Muscle layer of duodenum (tissue), 2 donors: Measurements from ENCODE around the gene TRA2A.

Source experiments
- H3K27ac ChIP-seq: one replicate; pipeline ENCODE4 v1.7.0; 2013; ENCODE audit warnings: mild to moderate bottlenecking, low read length
- H3K27me3 ChIP-seq: one replicate; pipeline ENCODE4 v1.7.0; 2013; ENCODE audit warnings: low read depth, mild to moderate bottlenecking, control low read depth, low read length
- H3K36me3 ChIP-seq, 2 donors: one replicate each; pipeline ENCODE4 v1.7.0; 2013; ENCODE audit warnings: low read length in 2 of 2, control low read depth in 1 of 2, mild to moderate bottlenecking in 1 of 2; ENCODE audit not compliant: insufficient read depth in 2 of 2, control insufficient read depth in 1 of 2
- H3K4me1 ChIP-seq, 2 donors: one replicate each; pipeline ENCODE4 v1.7.0; 2013; ENCODE audit warnings: low read length in 2 of 2, mild to moderate bottlenecking in 2 of 2, control low read depth in 1 of 2, moderate library complexity in 1 of 2; ENCODE audit not compliant: insufficient read depth in 2 of 2, control insufficient read depth in 1 of 2
- H3K4me3 ChIP-seq, 2 donors: one replicate each; pipeline ENCODE4 v1.7.0; 2013; ENCODE audit warnings: low read length in 2 of 2, low read depth in 1 of 2, mild to moderate bottlenecking in 1 of 2
- H3K9me3 ChIP-seq, 2 donors: one replicate each; pipeline ENCODE4 v1.7.0; 2013; ENCODE audit warnings: low read length in 2 of 2, control low read depth in 1 of 2, mild to moderate bottlenecking in 1 of 2; ENCODE audit not compliant: control insufficient read depth in 1 of 2
- donor health status: healthy.

Gene TRA2A

GRCh38 chr7:23469150-23469960, 62.4 kb downstream of the TRA2A start:
- H3K4me3 ChIP-seq, result peak overlapping the region in 1 of 2 donors; percentile 63

GRCh38 chr7:23468526-23469149, 63.1 kb downstream of the TRA2A start:
- H3K36me3 ChIP-seq, result no peaks in the 10 kb centered on the region
- H3K4me3 ChIP-seq, result peak overlapping the region; percentile 30 to 63
- H3K27ac ChIP-seq, result no peak overlapping the region
- peaks cover 3 to 41% of the 10 kb centered on the region in 2 donors for H3K4me1 ChIP-seq
- H3K27me3 ChIP-seq, result peaks cover 71% of the 10 kb centered on the region
- no peaks in the 10 kb centered on the region for H3K9me3 ChIP-seq

More at GRCh38 chr7:23469150-23469960, 62.4 kb downstream of the TRA2A start:
- Histone ChIP-seq H3K4me1 (peaks cover 3 to 49% of the 10 kb centered on the region in 2 donors), H3K27me3 (peaks cover 78% of the 10 kb centered on the region), H3K36me3 (no peaks in the 10 kb centered on the region), H3K9me3 (no peaks in the 10 kb centered on the region), H3K27ac (no peak overlapping the region)

- Histone ChIP-seq H3K4me3 (peak overlapping the region; percentile 30 to 63), H3K36me3 (no peaks in the 10 kb centered on the region), H3K27ac (no peak overlapping the region), H3K27me3 (peaks cover 64% of the 10 kb centered on the region), H3K9me3 (no peaks in the 10 kb centered on the region), H3K4me1 (peaks cover 3 to 41% of the 10 kb centered on the region in 2 donors)
These were observed 63.8 kb downstream of the TRA2A start for GRCh38 chr7:23467806-23468525.

GRCh38 chr7:23467291-23467805, 64.4 kb downstream of the TRA2A start:
- H3K4me1 ChIP-seq, result peaks cover 3 to 41% of the 10 kb centered on the region in 2 donors
- no peaks in the 10 kb centered on the region for H3K36me3 ChIP-seq
- no peaks in the 10 kb centered on the region for H3K9me3 ChIP-seq
- H3K4me3 ChIP-seq, result peak overlapping the region; percentile 30 to 63
- H3K27me3 ChIP-seq, result peaks cover 59% of the 10 kb centered on the region
- H3K27ac ChIP-seq, result no peak overlapping the region

GRCh38 chr7:23462846-23463245, 68.9 kb downstream of the TRA2A start:
- Histone ChIP-seq H3K27ac (no peak overlapping the region), H3K36me3 (no peaks in the 10 kb centered on the region), H3K9me3 (no peaks in the 10 kb centered on the region), H3K4me1 (peaks cover 0 to 6% of the 10 kb centered on the region in 2 donors), H3K4me3 (no peak overlapping the region), H3K27me3 (peaks cover 17% of the 10 kb centered on the region)

- H3K27me3 ChIP-seq, result no peaks in the 10 kb centered on the region
- no peaks in the 10 kb centered on the region for H3K9me3 ChIP-seq
- H3K36me3 ChIP-seq, result no peaks in the 10 kb centered on the region
- no peaks in the 10 kb centered on the region for H3K4me1 ChIP-seq
- no peak overlapping the region for H3K27ac ChIP-seq
- H3K4me3 ChIP-seq, result no peak overlapping the region
These were observed 73.7 kb downstream of the TRA2A start for GRCh38 chr7:23458044-23458443.

- Histone ChIP-seq H3K4me3 (no peak overlapping the region), H3K27ac (no peak overlapping the region), H3K9me3 (no peaks in the 10 kb centered on the region), H3K4me1 (no peaks in the 10 kb centered on the region), H3K36me3 (no peaks in the 10 kb centered on the region), H3K27me3 (no peaks in the 10 kb centered on the region)
These were observed 75.7 kb downstream of the TRA2A start for GRCh38 chr7:23456093-23456492.

GRCh38 chr7:23454881-23455526, 76.8 kb downstream of the TRA2A start:
- no peaks in the 10 kb centered on the region for H3K27me3 ChIP-seq

More at GRCh38 chr7:23454881-23455526, 76.8 kb downstream of the TRA2A start:
- no peaks in the 10 kb centered on the region for H3K4me1 ChIP-seq
- H3K9me3 ChIP-seq, result no peaks in the 10 kb centered on the region
- H3K27ac ChIP-seq, result no peak overlapping the region
- H3K36me3 ChIP-seq, result no peaks in the 10 kb centered on the region
- no peak overlapping the region for H3K4me3 ChIP-seq
